Adrenal gland (tissue), 5 donors: ENCODE results near the gene RIMBP2.
"Not testable (repeated sequence)": the region's sequence is repeated elsewhere in the genome, so short reads cannot be mapped to it uniquely, and the experiment has no call there.

ENCODE experiments used
- CTCF ChIP-seq, 6 experiments: fragments of 450-650 bp in 4 of 6; fragments of 200-600 bp in 2 of 6; sonication (generic) in 1 of 6; IDR thresholded peaks; 1 replicate in 5 of 6; 2 replicates in 1 of 6; pipeline versions ENCODE4 v1.5.1 to v1.8.0; 2016 to 2021; ENCODE audit warnings: antibody characterized with exemption in 6 of 6, mild to moderate bottlenecking in 2 of 6, moderate library complexity in 1 of 6
- POLR2A ChIP-seq, 2 donors: fragments of 450-650 bp; IDR thresholded peaks; one replicate each; pipeline ENCODE4 v1.6.1; 2017; ENCODE audit warnings: antibody characterized with exemption in 2 of 2, mild to moderate bottlenecking in 2 of 2, moderate library complexity in 1 of 2
- donor health status: DM: no; HTN: no; CAD: no.

GRCh38 chr12:130646191-130646590 lies 69.9 kb downstream of the RIMBP2 start:
- TF ChIP-seq CTCF, POLR2A (IDR thresholded peaks at IDR 0.05): not testable (repeated sequence)
